Transverse colon (tissue), 4 donors: Measurements from ENCODE around the gene UBE2Q2. TPM values are rescaled to one million over a fixed set of nuclear protein-coding genes. Genes with fewer than 3 reads are reported as not detected.
"Not testable (repeated sequence)": the region's sequence is repeated elsewhere in the genome, so short reads cannot be mapped to it uniquely, and the experiment has no call there.

Source experiments
- DNase-seq: peaks from one replicate; pipeline ENCODE4 v3.0.0-alpha.2; 2019
- H3K27ac ChIP-seq, 4 donors: fragments of 200-600 bp; sonication (generic); 2 replicates each; pipeline ENCODE4 v1.5.1; 2016 to 2018; ENCODE audit warnings: inconsistent platforms in 4 of 4
- H3K27me3 ChIP-seq: fragments of 200-600 bp; sonication (generic); 2 replicates; pipeline ENCODE4 v1.5.1; 2017; ENCODE audit warnings: inconsistent platforms
- H3K36me3 ChIP-seq, 4 donors: fragments of 200-600 bp; sonication (generic); 2 replicates each; pipeline ENCODE4 v1.5.1; 2017 to 2019; ENCODE audit warnings: inconsistent platforms in 4 of 4
- H3K4me1 ChIP-seq, 4 donors: fragments of 200-600 bp; sonication (generic); 2 replicates each; pipeline ENCODE4 v1.5.1; 2017 to 2020; ENCODE audit warnings: inconsistent platforms in 4 of 4
- H3K4me3 ChIP-seq, 4 donors: fragments of 200-600 bp; sonication (generic); 1 replicate in 1 of 4; 2 replicates in 3 of 4; pipeline versions ENCODE4 v1.5.1 to v1.6.1; 2017 to 2019; ENCODE audit warnings: inconsistent platforms in 4 of 4
- H3K9me3 ChIP-seq, 2 donors: fragments of 200-600 bp; sonication (generic); 2 replicates each; pipeline ENCODE4 v1.5.1; 2017 to 2019; ENCODE audit warnings: inconsistent platforms in 2 of 2
- CTCF ChIP-seq, 5 experiments: fragments of 200-600 bp in 3 of 5; fragments of 450-650 bp in 2 of 5; sonication (generic) in 3 of 5; IDR thresholded peaks; 1 replicate in 2 of 5; 2 replicates in 3 of 5; pipeline ENCODE4 v1.5.1; 2016 to 2017; ENCODE audit warnings: antibody characterized with exemption in 5 of 5, inconsistent platforms in 3 of 5, mild to moderate bottlenecking in 2 of 5, moderate library complexity in 1 of 5
- EP300 ChIP-seq: sonication (generic); formaldehyde crosslinking; IDR thresholded peaks from one replicate; pipeline ENCODE4 v1.6.1; 2017; ENCODE audit warnings: antibody characterized with exemption, low read depth
- POLR2A ChIP-seq: fragments of 450-650 bp; IDR thresholded peaks from one replicate; pipeline ENCODE4 v1.6.1; 2016; ENCODE audit warnings: antibody characterized with exemption, mild to moderate bottlenecking, moderate library complexity
- POLR2AphosphoS5 ChIP-seq, 3 donors: sonication (generic); formaldehyde crosslinking; IDR thresholded peaks; one replicate each; pipeline ENCODE4 v1.6.1; 2016; ENCODE audit warnings: antibody characterized with exemption in 3 of 3
- WGBS, 2 donors: methylation state at CpG; one replicate each; pipeline ENCODE4 v1.1.5; 2018; ENCODE audit warnings: low coverage in 1 of 2; 5-methylcytosine and 5-hydroxymethylcytosine counted together
- in situ Hi-C, 4 donors: fragments of 200-750 bp; cut with MboI; loops; one replicate each; pipeline versions ENCODE4 v1.15.0 to v1.15.1; 2017; ENCODE audit warnings: low sequenced_read_pairs in 3 of 4, low pct_ligation_motif_present in 1 of 4, low pct_unique_long_range_greater_than_20kb in 1 of 4
- intact Hi-C: fragments of 100-400 bp; cut with DNase I; formaldehyde crosslinking; loops from one replicate; pipeline ENCODE4 v1.15.1; 2023; ENCODE audit warnings: low total_unique reads
- total RNA-seq, 4 donors: library from RNA; depleted of rRNA; stranded (reverse); fragments of >200 nt; gene quantifications; one replicate each; pipeline ENCODE4 v1.1.0, GENCODE V29; 2016

The UBE2Q2 gene
- total RNA-seq, 4 donors from 2014 or later, result 21.2 to 53.7 (median 26.9) TPM

GRCh38 chr15:75866916-75867315 is 23.7 kb downstream of the UBE2Q2 start:
- in situ Hi-C loops (no loop called here), intact Hi-C loops (no loop called here)
- no peak overlapping the region for H3K27ac ChIP-seq
- no peak overlapping the region for H3K4me3 ChIP-seq
- no peaks in the 10 kb centered on the region for H3K4me1 ChIP-seq
- no peak for DNase-seq
- no peaks in the 10 kb centered on the region for H3K9me3 ChIP-seq
- TF ChIP-seq POLR2A (no peak), CTCF (IDR thresholded peaks at IDR 0.05) (no peak), POLR2AphosphoS5 (IDR thresholded peaks at IDR 0.05) (no peak), EP300 (no peak)
- H3K27me3 ChIP-seq, result no peaks in the 10 kb centered on the region
- peaks cover 0 to 16% (median 2%) of the 10 kb centered on the region in 4 donors for H3K36me3 ChIP-seq

GRCh38 chr15:75867449-75867848 is 24.2 kb downstream of the UBE2Q2 start:
- Histone ChIP-seq H3K4me1 (no peaks in the 10 kb centered on the region), H3K9me3 (no peaks in the 10 kb centered on the region), H3K36me3 (peaks cover 0 to 16% (median 2%) of the 10 kb centered on the region in 4 donors), H3K27ac (no peak overlapping the region), H3K4me3 (no peak overlapping the region), H3K27me3 (no peaks in the 10 kb centered on the region)
- 71 to 73% methylated on average over 4 of the region's 4 CpGs for WGBS, 2 donors
- TF ChIP-seq POLR2AphosphoS5 (IDR thresholded peaks at IDR 0.05) (no peak), EP300 (no peak), POLR2A (no peak), CTCF (IDR thresholded peaks at IDR 0.05) (no peak)
- in situ Hi-C loops, result no loop called here
- intact Hi-C loops, result no loop called here
- no peak for DNase-seq

- intact Hi-C loops, result no loop called here
- H3K9me3 ChIP-seq, result no peaks in the 10 kb centered on the region
- H3K27me3 ChIP-seq, result no peaks in the 10 kb centered on the region
- peaks cover 0 to 16% (median 2%) of the 10 kb centered on the region in 4 donors for H3K36me3 ChIP-seq
- no peak overlapping the region for H3K27ac ChIP-seq
- no peak overlapping the region for H3K4me3 ChIP-seq
- in situ Hi-C loops, result no loop called here
- WGBS, 2 donors, result 82 to 100% methylated on average over 2 to 3 of the region's 3 CpGs
- no peak for DNase-seq
- H3K4me1 ChIP-seq, result no peaks in the 10 kb centered on the region
- TF ChIP-seq POLR2A (no peak), EP300 (no peak)
These were observed 24.8 kb downstream of the UBE2Q2 start for GRCh38 chr15:75868019-75868418.

GRCh38 chr15:75869446-75869845 is 26.2 kb downstream of the UBE2Q2 start:
- no peak for TF ChIP-seq POLR2AphosphoS5 (IDR thresholded peaks at IDR 0.05)
- no peak for TF ChIP-seq CTCF (IDR thresholded peaks at IDR 0.05)
- no peak for TF ChIP-seq POLR2A
- no peak for TF ChIP-seq EP300
- Histone ChIP-seq H3K4me1 (no peaks in the 10 kb centered on the region), H3K36me3 (peaks cover 0 to 29% (median 6%) of the 10 kb centered on the region in 4 donors), H3K27ac (no peak overlapping the region), H3K9me3 (no peaks in the 10 kb centered on the region), H3K4me3 (no peak overlapping the region), H3K27me3 (no peaks in the 10 kb centered on the region)
- intact Hi-C loops (no loop called here), in situ Hi-C loops (no loop called here)
- no peak for DNase-seq

- intact Hi-C loops, H3K27me3 ChIP-seq, H3K27ac ChIP-seq, H3K4me3 ChIP-seq, H3K4me1 ChIP-seq, H3K9me3 ChIP-seq, in situ Hi-C loops, DNase-seq: not testable (repeated sequence)
- peaks cover 0 to 35% (median 6%) of the 10 kb centered on the region in 4 donors for H3K36me3 ChIP-seq
- WGBS, 2 donors, result 79% methylated on average over 1 of the region's 1 CpG; no CpG with 5 or more reads in 1 of the 2 donors
These were observed 28.3 kb downstream of the UBE2Q2 start for GRCh38 chr15:75871589-75871988.
